ENCODE data around the gene KRT23. TPM values are rescaled to one million over a fixed set of nuclear protein-coding genes. Genes with fewer than 3 reads are reported as not detected.

Gene KRT23
- polyA plus RNA-seq, 1 donor from 2014 or later, result 0.37 TPM

GRCh38 chr17:40938981-40939380 is 1.5 kb upstream of the KRT23 start:
- no peaks in the 10 kb centered on the region for H3K79me2 ChIP-seq (replicated peaks; ENCODE audit: insufficient read depth, low read length)
- H3K9me2 ChIP-seq (ENCODE audit: insufficient read depth, low read length), result no peaks in the 10 kb centered on the region
- H4K20me1 ChIP-seq (ENCODE audit: insufficient read depth), result no peaks in the 10 kb centered on the region
- H3K9ac ChIP-seq (ENCODE audit: low read length), result no peak overlapping the region
- H2AFZ ChIP-seq (ENCODE audit: low read depth, low read length), result no peak overlapping the region
- no peaks in the 10 kb centered on the region for H3F3A ChIP-seq (ENCODE audit: insufficient read depth, low read length, poor library complexity, severe bottlenecking)
- no peak overlapping the region for H3K4me2 ChIP-seq (ENCODE audit: low read length)
- H3K9me3 ChIP-seq (ENCODE audit: low read length), result no peaks in the 10 kb centered on the region
- no peaks in the 10 kb centered on the region for H3K27me3 ChIP-seq (ENCODE audit: insufficient read depth, low read depth, low read length)
- H3K27ac ChIP-seq (ENCODE audit: low read length), result no peak overlapping the region
- TF ChIP-seq POLR2AphosphoS5 (IDR thresholded peaks at IDR 0.05) (no peak), EP300 (conservative IDR thresholded peaks at IDR 0.05; ENCODE audit: poor library complexity, severe bottlenecking) (no peak), SMC3 (conservative IDR thresholded peaks at IDR 0.05; ENCODE audit: poor library complexity) (no peak), EZH2 (IDR thresholded peaks at IDR 0.05; ENCODE audit: borderline replicate concordance, insufficient read depth, low read length, poor library complexity, severe bottlenecking) (no peak), MXI1 (conservative IDR thresholded peaks at IDR 0.05; ENCODE audit: poor library complexity, severe bottlenecking) (no peak), REST (IDR thresholded peaks at IDR 0.05; ENCODE audit: borderline replicate concordance) (no peak), TAF1 (IDR thresholded peaks at IDR 0.05; ENCODE audit: low read depth) (no peak), CTCF (IDR thresholded peaks at IDR 0.05; ENCODE audit: poor library complexity, severe bottlenecking) (no peak), RAD21 (conservative IDR thresholded peaks at IDR 0.05) (no peak)
- no peak overlapping the region for H3K4me3 ChIP-seq (ENCODE audit: low read length)
- no peaks in the 10 kb centered on the region for H3K36me3 ChIP-seq (ENCODE audit: insufficient read depth, low read length)

- H3K27me3 ChIP-seq (ENCODE audit: insufficient read depth, low read depth, low read length), result no peaks in the 10 kb centered on the region
- H3K79me2 ChIP-seq (replicated peaks; ENCODE audit: insufficient read depth, low read length), result no peaks in the 10 kb centered on the region
- no peaks in the 10 kb centered on the region for H3K36me3 ChIP-seq (ENCODE audit: insufficient read depth, low read length)
- no peaks in the 10 kb centered on the region for H3K9me2 ChIP-seq (ENCODE audit: insufficient read depth, low read length)
- no peak overlapping the region for H3K4me2 ChIP-seq (ENCODE audit: low read length)
- no peaks in the 10 kb centered on the region for H4K20me1 ChIP-seq (ENCODE audit: insufficient read depth)
- no peak overlapping the region for H3K27ac ChIP-seq (ENCODE audit: low read length)
- H3F3A ChIP-seq (ENCODE audit: insufficient read depth, low read length, poor library complexity, severe bottlenecking), result no peaks in the 10 kb centered on the region
- H3K9ac ChIP-seq (ENCODE audit: low read length), result no peak overlapping the region
- H3K4me3 ChIP-seq (ENCODE audit: low read length), result no peak overlapping the region
- no peak overlapping the region for H2AFZ ChIP-seq (ENCODE audit: low read depth, low read length)
- no peaks in the 10 kb centered on the region for H3K9me3 ChIP-seq (ENCODE audit: low read length)
- TF ChIP-seq TAF1 (IDR thresholded peaks at IDR 0.05; ENCODE audit: low read depth), result no peak
- no peak for TF ChIP-seq RAD21 (conservative IDR thresholded peaks at IDR 0.05)
- TF ChIP-seq CTCF (IDR thresholded peaks at IDR 0.05; ENCODE audit: poor library complexity, severe bottlenecking), result no peak
- no peak for TF ChIP-seq EP300 (conservative IDR thresholded peaks at IDR 0.05; ENCODE audit: poor library complexity, severe bottlenecking)
- no peak for TF ChIP-seq EZH2 (IDR thresholded peaks at IDR 0.05; ENCODE audit: borderline replicate concordance, insufficient read depth, low read length, poor library complexity, severe bottlenecking)
- TF ChIP-seq SMC3 (conservative IDR thresholded peaks at IDR 0.05; ENCODE audit: poor library complexity), result no peak
- TF ChIP-seq POLR2AphosphoS5 (IDR thresholded peaks at IDR 0.05), result no peak
- no peak for TF ChIP-seq MXI1 (conservative IDR thresholded peaks at IDR 0.05; ENCODE audit: poor library complexity, severe bottlenecking)
- no peak for TF ChIP-seq REST (IDR thresholded peaks at IDR 0.05; ENCODE audit: borderline replicate concordance)
Observed at GRCh38 chr17:40936976-40937375, 470 bp downstream of the KRT23 start.

All from neural cell (in vitro differentiated cells).